Ascending aorta (tissue), 2 donors: ENCODE results near the gene INHBA. TPM values are rescaled to one million over a fixed set of nuclear protein-coding genes. Genes with fewer than 3 reads are reported as not detected.

ENCODE experiments used
- DNase-seq, 2 donors: peaks; one replicate each; pipeline ENCODE4 v3.0.0-alpha.2; 2019; ENCODE audit warnings: low spot score in 2 of 2
- H3K27ac ChIP-seq, 2 donors: fragments of 200-600 bp; sonication (generic); one replicate each; pipeline ENCODE4 v1.5.1; 2016 to 2017; ENCODE audit warnings: mild to moderate bottlenecking in 1 of 2
- H3K27me3 ChIP-seq: fragments of 200-600 bp; sonication (generic); one replicate; pipeline ENCODE4 v1.5.1; 2017
- H3K36me3 ChIP-seq, 2 donors: fragments of 200-600 bp; sonication (generic); one replicate each; pipeline ENCODE4 v1.5.1; 2016
- H3K4me1 ChIP-seq, 2 donors: fragments of 200-600 bp; sonication (generic); one replicate each; pipeline ENCODE4 v1.5.1; 2016 to 2017; ENCODE audit warnings: mild to moderate bottlenecking in 1 of 2
- H3K4me3 ChIP-seq, 2 donors: fragments of 200-600 bp; sonication (generic); one replicate each; pipeline ENCODE4 v1.5.1; 2016 to 2017; ENCODE audit warnings: mild to moderate bottlenecking in 1 of 2
- H3K9me3 ChIP-seq, 2 donors: fragments of 200-600 bp; sonication (generic); one replicate each; pipeline ENCODE4 v1.5.1; 2016
- intact Hi-C: fragments of 100-400 bp; cut with DNase I; formaldehyde crosslinking; loops from one replicate; pipeline ENCODE4 v1.15.1; 2023
- total RNA-seq: library from RNA; depleted of rRNA; stranded (reverse); fragments of >200 nt; gene quantifications from one replicate; pipeline ENCODE4 v1.1.0, GENCODE V29; 2016
- TF ChIP-seq, protein P1 (sequence below), 3 experiments: fragments of 200-600 bp in 2 of 3; fragments of 450-650 bp in 1 of 3; sonication (generic) in 2 of 3; IDR thresholded peaks; one replicate each; pipeline ENCODE4 v1.5.1; 2016 to 2019; ENCODE audit warnings: antibody characterized with exemption in 3 of 3, mild to moderate bottlenecking in 1 of 3, moderate library complexity in 1 of 3

Gene INHBA
- total RNA-seq, 1 donor from 2014 or later = 41.5 TPM

DNA sequence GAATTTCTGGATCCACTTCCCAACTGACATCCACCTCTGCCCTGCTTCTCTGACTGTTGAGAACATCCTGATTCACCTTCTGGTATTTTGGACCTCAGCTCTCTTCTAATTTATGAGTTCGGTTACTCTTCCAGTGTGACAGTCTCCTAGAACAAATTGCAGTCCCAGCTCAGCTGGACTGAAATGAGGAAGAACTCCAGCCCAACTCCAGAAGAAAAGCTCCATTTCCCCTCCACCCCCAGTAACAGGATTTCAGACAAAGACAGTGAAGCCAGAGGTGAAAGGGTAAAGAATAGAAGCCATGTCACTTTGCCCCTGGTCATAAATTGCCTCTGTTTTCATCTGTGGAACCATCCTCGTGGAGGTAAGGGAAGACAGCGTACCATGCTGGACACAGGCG, 26.2 kb upstream of the INHBA start:
- no peak overlapping the region for H3K27ac ChIP-seq
- no peak overlapping the region for H3K4me3 ChIP-seq
- no peaks in the 10 kb centered on the region for H3K36me3 ChIP-seq
- no peaks in the 10 kb centered on the region for H3K27me3 ChIP-seq
- TF ChIP-seq, protein P1, sequence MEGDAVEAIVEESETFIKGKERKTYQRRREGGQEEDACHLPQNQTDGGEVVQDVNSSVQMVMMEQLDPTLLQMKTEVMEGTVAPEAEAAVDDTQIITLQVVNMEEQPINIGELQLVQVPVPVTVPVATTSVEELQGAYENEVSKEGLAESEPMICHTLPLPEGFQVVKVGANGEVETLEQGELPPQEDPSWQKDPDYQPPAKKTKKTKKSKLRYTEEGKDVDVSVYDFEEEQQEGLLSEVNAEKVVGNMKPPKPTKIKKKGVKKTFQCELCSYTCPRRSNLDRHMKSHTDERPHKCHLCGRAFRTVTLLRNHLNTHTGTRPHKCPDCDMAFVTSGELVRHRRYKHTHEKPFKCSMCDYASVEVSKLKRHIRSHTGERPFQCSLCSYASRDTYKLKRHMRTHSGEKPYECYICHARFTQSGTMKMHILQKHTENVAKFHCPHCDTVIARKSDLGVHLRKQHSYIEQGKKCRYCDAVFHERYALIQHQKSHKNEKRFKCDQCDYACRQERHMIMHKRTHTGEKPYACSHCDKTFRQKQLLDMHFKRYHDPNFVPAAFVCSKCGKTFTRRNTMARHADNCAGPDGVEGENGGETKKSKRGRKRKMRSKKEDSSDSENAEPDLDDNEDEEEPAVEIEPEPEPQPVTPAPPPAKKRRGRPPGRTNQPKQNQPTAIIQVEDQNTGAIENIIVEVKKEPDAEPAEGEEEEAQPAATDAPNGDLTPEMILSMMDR (IDR thresholded peaks at IDR 0.05) = no peak
- H3K9me3 ChIP-seq = no peaks in the 10 kb centered on the region
- peaks cover 0 to 9% of the 10 kb centered on the region in 2 donors for H3K4me1 ChIP-seq
- intact Hi-C loops = no loop called here
- DNase-seq = no peak

DNA sequence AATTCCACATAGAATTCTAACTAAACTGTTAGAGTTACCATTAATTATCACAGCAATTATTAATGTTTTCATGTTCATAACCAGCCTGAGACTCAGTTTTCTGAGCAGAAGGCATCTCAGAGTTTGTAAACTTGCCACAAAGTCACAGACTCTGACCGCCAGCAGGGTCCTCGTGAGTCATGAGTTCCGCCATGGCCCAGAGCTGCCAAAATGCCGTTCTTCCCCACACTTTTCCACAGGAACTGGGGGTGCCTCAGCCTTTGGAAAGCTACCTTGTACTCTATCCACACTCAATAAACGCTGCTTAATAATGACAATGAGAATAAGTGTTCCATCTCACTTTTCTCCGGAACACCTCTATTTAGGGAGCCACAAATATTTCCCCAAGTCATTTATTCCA, 22.1 kb upstream of the INHBA start:
- intact Hi-C loops = no loop called here

DNA sequence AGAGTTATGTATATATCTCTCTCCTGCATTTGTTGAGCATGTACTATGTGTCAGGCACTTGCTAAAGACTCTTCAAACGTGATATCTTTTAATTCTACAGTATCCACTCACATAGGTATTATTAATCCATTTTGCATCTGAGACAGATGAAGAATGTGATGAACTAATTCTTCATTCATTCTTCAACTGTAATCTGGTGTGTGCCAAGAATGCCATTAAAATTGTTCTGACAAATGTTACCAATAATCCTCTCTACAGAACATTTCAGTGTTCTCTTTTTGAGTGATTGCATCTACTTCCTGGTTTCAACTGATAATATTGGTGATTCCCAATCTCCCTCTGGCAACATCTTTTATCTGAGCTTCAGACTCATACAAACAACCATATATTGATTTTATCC, 18.0 kb upstream of the INHBA start:
- Histone ChIP-seq H3K4me3 (no peak overlapping the region), H3K27me3 (no peaks in the 10 kb centered on the region), H3K36me3 (no peaks in the 10 kb centered on the region), H3K4me1 (no peaks in the 10 kb centered on the region), H3K27ac (no peak overlapping the region), H3K9me3 (no peaks in the 10 kb centered on the region)
- DNase-seq = no peak
- TF ChIP-seq, protein P1 (IDR thresholded peaks at IDR 0.05) = no peak
- intact Hi-C loops = no loop called here

More for the DNA sequence above, 22.1 kb upstream of the INHBA start:
- Histone ChIP-seq H3K4me1 (no peaks in the 10 kb centered on the region), H3K27ac (no peak overlapping the region), H3K4me3 (no peak overlapping the region), H3K36me3 (no peaks in the 10 kb centered on the region), H3K27me3 (no peaks in the 10 kb centered on the region), H3K9me3 (no peaks in the 10 kb centered on the region)
- no peak for DNase-seq
- TF ChIP-seq, protein P1 (IDR thresholded peaks at IDR 0.05) = no peak

DNA sequence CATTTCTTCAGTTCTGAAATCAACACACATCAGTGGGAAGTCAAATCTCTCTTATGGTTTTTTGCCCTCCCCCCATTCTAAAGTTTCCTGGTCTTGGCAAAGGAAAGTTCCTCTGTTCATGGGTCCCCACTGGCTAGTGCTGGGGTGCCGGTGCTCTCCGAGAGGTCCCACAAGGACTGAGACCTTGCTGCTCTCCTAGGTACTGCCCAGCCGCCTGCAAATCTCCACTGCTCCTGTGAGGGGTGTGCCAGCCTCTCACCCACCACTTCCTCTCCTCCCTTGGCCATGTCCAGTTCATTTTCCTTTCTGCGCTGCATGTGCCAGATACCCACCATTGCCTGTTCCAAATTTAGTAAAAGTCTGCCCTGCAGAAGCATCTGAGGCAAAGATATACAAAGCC, 17.2 kb upstream of the INHBA start:
- Histone ChIP-seq H3K4me1 (no peaks in the 10 kb centered on the region), H3K9me3 (no peaks in the 10 kb centered on the region), H3K4me3 (no peak overlapping the region), H3K27me3 (no peaks in the 10 kb centered on the region), H3K27ac (no peak overlapping the region), H3K36me3 (no peaks in the 10 kb centered on the region)
- TF ChIP-seq, protein P1 (IDR thresholded peaks at IDR 0.05) = no peak
- intact Hi-C loops = no loop called here
- DNase-seq = no peak

DNA sequence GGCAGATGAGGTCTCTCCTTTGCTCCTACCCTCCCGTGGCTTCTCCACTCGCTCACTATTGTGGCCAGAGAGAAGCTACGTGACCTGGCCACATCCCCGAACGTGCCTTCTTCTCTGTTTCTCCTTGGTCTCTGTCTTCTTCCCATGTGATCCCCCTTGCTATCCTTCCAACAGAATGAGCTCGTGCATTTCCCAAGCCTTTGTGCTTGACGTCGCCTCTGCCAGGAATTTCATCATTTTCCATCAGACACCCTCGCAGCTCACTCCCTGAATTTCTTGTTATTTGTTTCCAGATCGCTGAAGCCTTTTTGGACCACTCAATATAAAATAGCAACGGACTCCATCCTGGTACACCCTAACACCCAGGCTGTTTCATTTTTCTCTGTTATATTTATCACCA, 13.8 kb upstream of the INHBA start:
- intact Hi-C loops = no loop called here
- H3K27me3 ChIP-seq = no peaks in the 10 kb centered on the region
- no peak overlapping the region for H3K4me3 ChIP-seq
- no peaks in the 10 kb centered on the region for H3K9me3 ChIP-seq
- TF ChIP-seq, protein P1 (IDR thresholded peaks at IDR 0.05) = no peak
- H3K27ac ChIP-seq = no peak overlapping the region
- H3K36me3 ChIP-seq = no peaks in the 10 kb centered on the region
- no peaks in the 10 kb centered on the region for H3K4me1 ChIP-seq
- no peak for DNase-seq

DNA sequence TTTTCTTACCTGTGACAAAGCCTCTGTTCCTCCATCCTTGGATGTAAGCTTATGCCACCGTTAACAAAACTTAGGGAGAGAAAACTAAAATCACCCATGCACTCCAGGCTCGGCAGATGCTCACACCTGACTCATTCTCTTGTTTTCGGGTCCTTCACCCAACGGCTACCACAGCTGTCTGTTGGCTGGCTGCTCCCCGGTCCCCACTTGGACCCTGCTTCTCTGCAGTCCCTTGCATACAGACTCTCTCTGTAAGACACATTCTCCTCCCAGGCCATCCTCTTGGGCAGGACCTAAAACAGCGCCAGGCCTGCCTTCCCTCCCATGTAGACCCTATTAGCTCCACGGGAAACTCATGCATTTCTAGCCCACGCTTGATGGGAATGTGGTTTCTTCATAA, 12.1 kb upstream of the INHBA start:
- Histone ChIP-seq H3K4me1 (no peaks in the 10 kb centered on the region), H3K4me3 (no peak overlapping the region), H3K9me3 (no peaks in the 10 kb centered on the region), H3K36me3 (no peaks in the 10 kb centered on the region), H3K27me3 (no peaks in the 10 kb centered on the region), H3K27ac (no peak overlapping the region)
- no peak for DNase-seq
- TF ChIP-seq, protein P1 (IDR thresholded peaks at IDR 0.05) = no peak
- intact Hi-C loops = no loop called here
